Measurements from ENCODE around the gene GPR78.

Gene GPR78

DNA sequence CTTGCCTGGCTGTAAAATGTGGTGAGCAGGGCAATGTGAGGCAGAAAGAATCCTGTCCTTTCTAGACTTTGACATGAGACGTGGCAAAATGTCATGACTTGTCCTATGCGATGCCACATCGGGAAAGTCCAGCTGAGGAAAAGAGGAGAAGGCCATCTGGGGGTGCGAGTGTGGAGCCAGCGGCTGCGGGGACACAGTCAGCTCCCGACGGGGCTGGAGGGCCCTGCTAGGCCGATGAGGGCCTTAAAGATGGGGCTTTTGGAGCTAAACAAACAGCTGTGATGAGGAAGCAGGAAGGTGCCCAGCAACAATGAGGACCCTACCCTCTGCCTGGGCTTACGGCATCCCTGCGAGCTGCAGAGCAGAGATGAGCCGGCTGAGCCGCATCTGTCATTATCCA, 20.1 kb downstream of the GPR78 start:
- no peak for DNase-seq (ENCODE audit: low read depth)

DNA sequence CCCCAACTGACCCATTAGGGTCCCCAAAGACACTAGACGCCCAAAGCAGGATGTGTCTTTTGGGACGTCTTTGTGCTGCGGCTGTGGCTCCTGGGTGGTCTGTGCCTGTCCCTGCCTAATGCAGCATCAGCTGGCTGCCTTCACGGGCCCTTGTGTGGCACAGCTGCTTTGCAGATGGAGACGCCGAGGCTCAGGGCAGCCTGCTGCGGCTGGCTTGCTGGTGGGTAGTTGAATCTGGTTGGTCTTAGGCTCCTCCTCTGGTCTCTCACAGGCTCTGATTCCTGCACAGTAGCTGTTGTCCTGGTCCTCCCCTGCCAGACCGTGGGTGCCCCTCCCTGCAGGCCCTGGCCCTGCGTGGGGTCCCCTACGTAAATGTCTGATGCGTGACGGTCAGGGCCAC, 20.5 kb downstream of the GPR78 start:
- no peak for DNase-seq (ENCODE audit: low read depth)

DNA sequence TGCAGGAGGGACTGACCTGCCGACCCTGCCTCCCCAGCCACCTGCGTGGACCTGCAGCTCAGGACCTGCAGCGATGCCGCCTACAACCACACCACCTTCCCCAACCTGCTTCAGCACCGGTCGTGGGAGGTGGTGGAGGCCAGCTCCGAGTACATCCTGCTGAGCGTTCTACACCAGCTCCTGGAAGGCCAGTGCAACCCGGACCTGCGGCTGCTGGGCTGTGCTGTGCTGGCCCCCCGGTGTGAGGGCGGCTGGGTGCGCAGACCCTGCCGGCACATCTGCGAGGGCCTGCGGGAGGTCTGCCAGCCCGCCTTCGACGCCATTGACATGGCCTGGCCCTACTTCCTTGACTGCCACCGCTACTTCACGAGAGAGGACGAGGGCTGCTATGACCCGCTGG, 20.9 kb downstream of the GPR78 start:
- no peak for DNase-seq (ENCODE audit: low read depth)

DNA sequence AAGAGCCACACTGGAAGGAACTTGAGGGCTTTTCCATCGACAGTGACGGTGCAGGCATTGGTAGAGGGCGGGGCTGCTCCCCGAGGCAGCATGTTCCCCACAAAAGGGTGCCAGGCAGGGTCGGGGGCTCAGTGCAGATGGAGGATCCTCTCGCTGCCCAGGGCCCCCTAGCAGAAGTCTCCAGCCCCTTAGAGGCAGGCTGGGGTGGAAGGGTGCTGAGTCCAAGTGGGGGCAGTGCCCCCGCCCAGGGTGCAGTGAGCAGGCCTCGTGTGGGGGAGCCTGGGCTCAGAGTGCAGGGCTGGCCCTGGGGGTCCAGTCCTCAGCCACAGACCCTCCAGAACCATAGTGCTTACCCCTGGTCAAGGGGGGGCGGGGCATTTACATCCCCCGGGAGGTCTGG, 21.4 kb downstream of the GPR78 start:
- DNase-seq (ENCODE audit: low read depth), result no peak

DNA sequence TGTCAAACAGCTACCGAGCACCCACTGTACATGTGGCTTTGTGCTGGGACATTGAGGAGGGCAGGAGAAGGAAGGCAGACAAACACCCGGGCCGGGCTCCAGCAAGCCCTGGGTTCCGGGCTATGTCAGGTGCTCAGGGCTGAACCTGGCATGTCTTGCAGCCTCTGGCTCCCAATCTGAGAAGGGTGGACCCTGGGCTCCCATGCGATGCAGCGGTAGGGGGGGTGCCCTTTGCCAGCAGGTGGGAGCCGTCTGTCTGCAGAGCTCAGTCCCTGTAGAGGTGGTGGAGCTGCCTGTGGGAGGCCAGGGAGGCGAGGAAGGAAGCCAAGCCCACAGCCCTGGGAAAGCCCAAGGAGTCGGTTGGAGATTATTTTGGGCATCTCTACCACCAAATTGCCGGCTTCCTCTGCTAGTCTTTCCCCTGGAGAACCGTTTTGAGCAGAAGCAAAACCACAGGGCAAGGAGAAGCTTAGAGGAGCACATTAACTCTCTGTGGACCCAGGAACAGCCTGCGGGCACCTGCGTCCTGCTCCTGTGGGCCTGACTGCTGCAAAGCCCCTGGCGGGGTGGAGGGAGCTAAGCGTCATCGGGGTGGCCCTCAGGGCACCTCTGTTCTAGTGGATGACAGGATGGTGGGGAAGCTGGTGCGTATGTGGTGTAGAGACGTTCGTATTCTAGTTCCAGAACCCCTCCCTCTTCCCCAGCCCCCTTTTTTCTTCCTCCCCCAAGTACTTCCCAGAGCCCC, 22.7 kb downstream of the GPR78 start:
- no peak for DNase-seq (ENCODE audit: low read depth)

DNA sequence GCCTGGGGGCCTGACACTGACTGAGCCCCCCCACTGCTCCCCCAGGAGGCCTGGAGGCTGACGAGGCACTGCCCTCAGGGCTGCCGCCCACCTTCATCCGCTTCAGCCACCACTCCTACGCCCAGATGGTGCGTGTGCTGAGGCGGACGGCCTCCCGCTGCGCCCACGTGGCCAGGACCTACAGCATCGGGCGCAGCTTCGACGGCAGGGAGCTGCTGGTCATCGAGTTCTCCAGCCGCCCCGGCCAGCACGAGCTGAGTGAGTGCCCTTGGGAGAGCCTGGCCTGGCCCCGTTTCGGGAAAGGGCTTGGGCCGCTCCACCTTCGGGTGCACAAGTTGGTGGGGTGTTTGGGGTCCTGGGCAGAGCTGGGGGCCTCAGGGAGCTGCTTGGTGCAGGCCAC, 23.7 kb downstream of the GPR78 start:
- no peak for DNase-seq (ENCODE audit: low read depth)

DNA sequence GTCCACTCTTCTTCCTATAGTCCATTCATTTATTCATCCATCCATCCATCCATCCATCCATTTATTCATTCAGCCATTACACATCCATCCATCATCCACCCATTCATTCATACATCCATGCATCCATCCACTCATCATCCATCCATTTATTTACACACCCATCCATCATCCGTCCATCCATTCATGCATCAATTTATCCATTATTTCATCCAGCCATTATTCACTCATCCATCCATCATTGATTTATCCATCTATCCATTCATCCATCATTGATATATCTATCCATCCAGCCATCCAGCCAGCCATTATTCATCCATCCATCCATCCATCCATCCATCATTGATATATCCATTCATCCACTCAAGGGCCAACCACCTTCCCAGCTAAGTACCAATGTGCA, 25.1 kb downstream of the GPR78 start:
- no peak for DNase-seq (ENCODE audit: low read depth)

DNA sequence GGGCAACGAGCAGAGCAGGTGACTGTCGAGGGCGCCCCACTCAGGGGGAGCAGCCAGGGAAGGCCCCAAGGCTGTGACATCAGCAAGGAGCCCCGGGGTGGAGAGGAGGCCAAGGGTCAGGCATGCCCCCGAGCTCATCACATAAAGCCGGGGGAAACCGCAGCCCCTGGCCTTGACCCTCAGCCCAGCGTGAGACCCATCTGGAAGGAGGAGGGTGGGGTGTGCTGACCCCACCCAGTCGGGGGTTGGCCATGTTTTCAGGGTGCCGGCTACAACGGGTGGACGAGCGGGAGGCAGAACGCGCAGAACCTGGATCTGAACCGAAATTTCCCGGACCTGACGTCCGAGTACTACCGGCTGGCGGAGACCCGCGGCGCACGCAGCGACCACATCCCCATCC, 26.3 kb downstream of the GPR78 start:
- no peak for DNase-seq (ENCODE audit: low read depth)

DNA sequence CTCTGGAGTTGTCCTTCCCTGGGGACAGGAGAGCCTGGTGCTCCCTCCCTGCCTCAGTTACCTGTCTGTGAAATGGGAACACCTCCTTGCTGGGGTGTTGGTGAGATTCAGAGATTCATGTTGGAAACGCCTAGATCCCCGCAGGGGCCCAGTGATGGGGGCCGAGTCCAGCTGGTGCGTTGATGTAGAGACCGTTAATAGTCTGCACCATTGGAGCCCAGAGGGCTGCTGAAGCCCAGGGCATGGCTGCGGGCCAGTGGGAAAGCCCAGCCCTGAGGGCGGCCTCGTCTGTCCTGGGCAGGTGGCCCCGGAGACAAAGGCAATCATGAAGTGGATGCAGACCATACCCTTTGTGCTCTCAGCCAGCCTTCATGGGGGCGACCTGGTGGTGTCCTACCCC, 26.8 kb downstream of the GPR78 start:
- DNase-seq (ENCODE audit: low read depth), result no peak

DNA sequence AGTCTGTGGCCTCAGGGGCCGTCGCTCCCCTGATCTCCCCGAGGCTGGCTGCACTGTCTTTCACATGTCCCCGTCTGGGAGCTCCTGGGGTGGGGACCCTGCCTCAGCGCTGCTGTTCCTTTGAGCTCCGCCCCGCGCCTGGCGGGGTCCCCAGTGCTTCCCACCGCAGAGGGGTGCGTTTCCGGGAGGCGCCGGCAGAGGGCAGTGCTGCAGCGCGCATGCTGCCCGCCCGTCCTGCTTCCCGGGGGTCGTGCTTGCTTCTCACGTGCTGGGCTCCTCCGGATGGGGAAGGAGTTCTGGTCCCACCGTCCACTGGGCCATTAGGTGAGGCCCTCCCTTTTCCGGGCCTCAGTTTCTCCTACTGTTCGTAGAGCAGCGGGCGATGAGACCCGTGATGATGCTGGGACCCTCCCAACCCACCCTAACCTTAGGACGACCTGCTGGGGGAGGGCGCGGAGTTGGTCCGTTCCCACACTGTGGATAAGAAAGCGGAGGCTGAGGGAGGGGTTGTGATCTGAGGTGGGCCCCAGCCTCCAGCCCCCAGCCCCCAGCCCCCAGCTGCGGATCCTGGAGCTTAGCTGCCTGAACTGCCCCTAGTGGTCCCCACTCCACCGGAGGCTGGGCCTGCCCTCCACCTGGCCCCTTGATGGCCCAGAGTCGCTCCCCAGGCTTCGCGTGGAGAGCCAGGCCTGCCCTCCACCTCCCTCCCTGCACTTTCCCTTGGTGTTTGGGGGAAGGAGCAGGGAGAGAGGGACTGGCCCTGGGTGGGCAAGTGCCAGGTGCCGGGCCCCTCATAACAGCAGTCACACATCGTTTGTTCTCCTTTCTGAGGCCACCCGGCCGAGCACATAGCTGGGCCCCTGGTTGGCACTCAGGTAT, 27.6 kb downstream of the GPR78 start:
- no peak for DNase-seq (ENCODE audit: low read depth)

DNA sequence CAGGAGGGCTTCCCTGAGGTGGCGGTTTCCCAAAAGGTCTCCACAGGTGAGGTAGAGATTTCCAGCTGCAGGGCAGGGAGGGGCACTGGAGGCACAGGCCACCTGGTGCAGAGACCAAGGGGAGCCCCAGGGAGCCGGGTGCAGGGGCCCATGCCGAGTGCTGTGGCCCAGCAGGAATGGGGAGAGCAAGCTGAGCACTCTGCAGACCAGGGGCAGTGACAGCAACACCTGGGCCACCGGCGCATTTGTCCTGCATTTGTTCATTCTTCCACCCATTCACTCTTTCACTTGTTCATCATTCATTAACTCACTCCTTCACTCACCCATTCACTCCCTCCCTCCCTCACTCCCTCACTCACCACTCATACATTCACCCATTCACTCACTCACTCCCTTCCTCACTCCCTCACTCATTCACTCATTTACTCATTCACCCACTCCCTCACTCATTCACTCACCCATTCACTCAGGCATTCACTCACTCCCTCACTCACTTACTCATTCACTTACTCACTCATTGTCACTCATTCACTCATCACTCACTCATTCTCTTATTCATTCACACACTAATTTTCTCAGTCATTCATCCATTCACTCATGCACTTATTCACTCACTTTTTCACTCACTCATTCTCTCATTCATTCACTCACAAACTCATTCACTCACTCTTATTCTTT, 28.7 kb downstream of the GPR78 start:
- DNase-seq (ENCODE audit: low read depth), result no peak

DNA sequence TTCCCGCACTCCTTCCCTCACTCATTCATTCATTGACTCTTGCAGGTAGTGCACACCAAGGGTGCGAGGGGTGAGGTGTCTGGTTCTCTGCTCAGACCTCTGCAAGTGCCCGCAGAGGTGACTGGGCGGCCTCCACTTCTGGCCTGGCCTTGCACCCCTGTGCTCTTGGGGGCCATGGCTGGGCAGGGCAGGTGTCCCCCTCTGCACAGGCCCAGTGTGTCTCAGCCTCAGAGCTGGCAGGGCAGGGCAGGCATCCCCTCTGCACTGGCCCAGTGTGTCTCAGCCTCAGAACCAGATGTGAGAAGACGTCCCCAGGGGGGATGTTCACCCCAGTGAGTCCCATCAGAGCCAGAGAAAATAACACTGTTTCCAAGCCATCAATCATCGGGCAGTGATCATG, 29.2 kb downstream of the GPR78 start:
- DNase-seq (ENCODE audit: low read depth), result no peak

DNA sequence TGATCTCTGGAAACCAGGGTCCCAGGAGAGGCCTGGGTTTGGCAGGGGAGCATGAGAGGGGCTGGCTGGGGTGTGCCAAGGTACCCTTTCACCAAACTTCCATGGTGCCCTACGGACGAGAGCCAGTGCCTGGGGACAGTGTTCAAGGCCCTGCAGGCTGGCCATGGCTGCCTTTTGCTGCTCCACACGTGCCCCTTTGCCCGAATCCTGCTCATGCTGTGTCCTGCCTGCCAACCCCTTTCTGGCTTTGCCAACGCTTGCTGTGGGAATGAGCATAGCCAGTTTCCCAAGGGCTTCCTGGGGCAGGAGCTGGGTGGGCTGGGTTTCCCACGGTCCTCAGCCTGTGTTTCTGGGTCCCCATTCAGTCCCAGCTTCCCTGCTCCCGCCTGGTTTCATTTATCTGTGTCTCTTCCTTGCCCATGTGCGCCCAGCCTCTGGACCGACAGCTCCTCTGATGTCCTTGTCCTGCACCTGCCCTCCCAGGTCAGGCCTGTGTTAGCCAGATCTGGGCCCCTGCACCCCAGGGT, 29.7 kb downstream of the GPR78 start:
- DNase-seq (ENCODE audit: low read depth), result no peak

DNA sequence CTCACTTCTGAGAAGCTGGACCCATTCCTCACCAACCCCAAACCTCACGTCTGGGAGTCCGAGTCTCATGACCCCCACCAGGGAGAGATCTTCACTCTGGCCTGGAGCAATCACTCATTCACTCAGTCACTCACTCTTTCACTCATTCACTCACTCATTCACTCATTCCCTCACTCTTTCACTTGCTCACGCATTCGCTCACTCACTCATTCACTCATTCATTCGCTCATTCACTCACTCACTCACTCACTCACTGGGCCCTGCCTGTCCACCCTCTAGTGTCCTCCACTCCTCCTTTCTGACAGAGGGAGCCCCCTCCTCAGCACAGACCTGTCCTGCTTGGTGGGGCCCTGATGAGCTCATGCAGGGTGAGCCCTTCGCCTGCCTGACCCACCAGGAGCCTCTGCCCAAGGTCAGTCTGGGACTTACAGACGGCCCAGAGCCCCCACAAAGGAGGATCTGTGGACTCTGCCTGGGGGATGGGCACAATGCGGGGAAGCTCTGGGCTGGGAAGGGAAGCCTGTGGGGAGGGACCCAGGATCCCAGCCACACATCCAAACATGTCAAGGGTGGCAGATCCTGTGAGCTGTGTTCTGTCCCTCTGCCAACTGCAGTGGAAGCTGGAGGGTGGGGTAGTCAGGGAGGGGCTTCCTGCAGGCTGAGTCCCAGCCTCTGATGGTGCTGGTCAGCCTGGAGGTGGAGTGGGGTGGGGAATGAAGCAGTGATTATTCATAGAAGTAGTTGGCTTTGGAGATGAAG, 30.8 kb downstream of the GPR78 start:
- no peak for DNase-seq (ENCODE audit: low read depth)

DNA sequence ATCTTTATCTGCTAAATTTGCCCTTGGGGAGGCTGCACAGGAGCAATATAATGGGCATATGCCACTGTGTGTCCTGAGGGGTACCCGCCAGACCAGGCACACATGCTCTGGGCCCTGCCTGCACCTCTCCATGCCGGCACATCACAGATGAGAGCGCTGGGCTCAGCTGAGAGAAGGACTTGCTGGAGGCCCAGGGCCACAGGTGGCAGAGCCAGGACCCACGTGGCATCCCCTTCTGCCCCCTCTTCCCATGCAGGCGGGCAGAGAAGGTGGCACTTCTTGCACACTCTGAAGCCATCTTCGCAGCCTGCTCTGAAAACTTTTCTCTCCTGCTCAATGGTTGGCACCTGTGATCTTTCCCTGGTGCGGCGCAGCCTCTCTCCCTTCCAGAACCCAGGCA, 32.5 kb downstream of the GPR78 start:
- DNase-seq (ENCODE audit: low read depth), result no peak

DNA sequence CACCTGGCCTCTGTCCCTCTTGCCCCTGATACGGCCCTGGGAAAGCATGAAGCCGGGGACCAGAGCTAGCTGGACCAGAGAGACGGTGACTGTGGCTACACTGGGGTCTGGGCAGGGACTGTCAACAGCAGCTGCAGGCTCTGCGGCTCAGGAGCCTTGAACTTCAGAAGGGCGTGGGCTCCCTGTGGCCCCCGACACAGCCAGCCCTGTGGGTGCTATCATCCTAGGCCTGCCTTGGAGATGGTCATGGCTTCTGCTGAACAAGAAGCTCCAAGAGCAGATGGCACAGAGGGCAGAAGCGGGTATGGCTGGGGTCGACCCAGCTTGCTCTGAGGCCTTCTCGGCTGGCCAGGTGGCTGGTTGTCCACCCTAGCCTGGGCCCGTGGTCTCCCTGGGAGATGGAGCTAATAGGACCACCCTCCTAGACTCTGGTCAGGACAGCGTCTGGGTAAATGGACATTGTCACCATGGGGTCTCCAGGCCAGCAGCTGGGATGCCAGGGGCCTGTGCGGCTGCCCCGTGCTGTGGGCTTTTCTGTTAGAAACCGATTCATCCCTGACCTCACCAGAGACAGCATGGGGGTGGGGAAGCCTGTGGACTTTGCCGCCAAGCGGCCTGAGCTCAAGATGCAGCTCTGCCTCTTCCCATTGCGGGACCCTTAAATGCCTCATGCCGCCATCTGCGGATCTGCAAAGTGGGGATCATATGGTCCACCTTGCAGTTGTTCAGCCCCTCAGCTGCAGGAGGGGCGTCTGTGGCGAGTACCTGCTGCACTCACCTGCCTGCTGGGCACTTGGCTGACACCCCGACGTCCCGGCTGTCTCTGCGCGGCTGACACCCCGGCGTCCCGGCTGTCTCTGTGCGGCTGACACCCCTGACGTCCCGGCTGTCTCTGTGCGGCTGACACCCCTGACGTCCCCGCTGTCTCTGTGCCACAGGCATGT, 33.5 kb downstream of the GPR78 start:
- DNase-seq (ENCODE audit: low read depth), result no peak

DNA sequence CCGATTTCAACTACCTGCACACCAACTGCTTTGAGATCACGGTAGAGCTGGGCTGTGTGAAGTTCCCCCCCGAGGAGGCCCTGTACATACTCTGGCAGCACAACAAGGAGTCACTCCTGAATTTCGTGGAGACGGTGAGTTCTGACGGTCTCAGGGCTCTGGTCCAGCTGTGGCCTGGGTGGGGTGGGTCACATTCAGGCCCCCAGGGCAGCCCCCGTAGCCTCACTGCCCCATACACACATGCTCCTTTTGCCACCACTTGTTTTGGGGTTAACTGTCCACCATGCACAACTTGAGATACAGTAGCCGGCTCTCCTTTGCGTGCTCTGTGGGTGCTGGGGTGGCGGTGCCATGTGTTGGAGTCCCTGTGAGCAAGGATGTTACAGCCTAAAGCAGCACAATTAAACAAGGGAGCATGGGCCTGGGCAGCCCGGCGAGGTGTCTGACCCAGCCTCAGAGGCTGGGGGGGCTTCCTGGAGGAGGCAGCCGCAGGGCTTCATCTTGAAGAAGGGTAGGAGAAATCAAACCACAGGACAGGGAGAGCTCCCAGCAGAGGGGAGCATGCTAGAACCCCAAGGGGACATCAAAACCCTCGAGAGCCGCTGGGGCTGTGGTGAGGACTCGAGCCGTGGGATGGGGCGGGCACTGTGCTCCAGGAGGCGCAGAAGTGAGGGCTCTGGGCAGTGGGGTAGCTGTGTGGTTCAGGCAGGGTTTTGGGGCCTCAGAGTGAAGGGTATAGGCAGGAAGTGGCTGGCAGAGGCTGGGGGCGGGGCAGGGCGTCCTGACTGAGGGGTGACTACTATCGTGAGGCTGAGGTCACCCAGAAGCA, 34.4 kb downstream of the GPR78 start:
- DNase-seq (ENCODE audit: low read depth), result no peak

DNA sequence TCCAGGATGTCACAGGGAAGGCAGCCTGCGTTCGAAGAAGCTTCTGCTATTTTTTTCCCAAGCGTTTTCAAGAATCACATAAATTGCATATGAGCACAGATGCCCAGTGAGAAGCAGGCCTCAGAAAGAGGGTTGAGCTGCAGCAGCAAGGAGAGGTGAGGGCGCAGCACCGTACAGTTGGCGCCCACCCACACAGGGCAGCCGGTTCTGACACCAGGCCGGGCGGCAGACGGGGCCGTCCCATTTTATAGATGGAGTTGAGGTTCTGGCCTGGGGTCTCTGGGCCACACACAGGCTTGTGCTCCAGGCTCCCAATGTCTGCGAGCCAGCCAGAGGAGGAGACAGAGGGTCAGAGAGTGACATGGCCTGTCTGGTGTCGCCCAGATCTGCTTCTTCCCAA, 35.2 kb downstream of the GPR78 start:
- no peak for DNase-seq (ENCODE audit: low read depth)

DNA sequence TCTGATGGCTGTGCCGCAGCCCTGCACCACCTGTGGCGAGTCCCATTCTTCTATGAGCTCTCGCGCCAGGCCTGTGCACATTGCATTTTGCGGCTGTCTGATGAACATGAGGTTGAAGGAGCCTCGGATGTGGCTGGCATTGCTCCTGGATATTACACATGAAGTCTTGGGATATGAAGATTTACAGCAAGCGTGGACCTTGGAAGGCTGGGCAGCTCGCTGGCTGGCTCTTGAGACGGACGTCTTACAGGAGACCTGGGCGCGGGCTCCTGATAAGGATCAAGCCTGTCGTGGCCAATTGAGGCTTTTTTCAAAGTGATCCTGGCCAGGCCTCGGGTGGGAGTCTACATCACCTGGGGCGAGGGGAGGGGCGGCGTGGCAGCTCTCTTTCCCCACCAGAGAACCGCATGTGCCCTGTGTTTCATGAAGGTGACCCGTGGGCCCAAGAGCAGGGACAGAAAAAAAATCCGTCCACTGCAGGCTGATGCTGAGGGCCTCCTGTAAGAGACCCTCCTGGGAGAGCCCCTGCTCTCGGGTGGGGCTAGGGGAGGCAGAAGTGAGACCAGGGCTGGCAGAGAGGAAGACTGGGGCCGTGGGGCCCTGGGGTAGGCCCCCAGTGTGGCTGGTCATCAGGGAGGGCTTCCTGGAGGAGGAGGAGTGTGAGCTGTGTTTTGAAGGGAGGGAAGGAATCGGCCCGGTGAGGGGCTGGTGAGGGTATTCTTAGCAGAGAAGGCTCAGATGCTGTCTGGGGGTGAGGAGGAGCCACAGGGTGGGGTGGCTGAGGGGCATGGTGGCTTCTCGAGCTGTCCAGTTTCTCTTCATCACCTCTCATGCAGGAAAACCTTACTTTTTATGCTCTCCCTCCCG, 36.0 kb downstream of the GPR78 start:
- no peak for DNase-seq (ENCODE audit: low read depth)

Measured in CMK (cell line).